Activated T-helper 1 cell treated with anti-CD3 and anti-CD28 coated beads, Interleukin-2, amount 50 U/mL, for 16 hours (primary cell): ENCODE results near the gene SPACA4.

Source experiments
- DNase-seq, 2 donors: peaks; one replicate each; pipeline ENCODE4 v3.0.0-alpha.2; 2020; ENCODE audit warnings: low read depth in 1 of 2, low spot score in 1 of 2

Gene SPACA4

GRCh38 chr19:48646722-48647216, 40.2 kb downstream of the SPACA4 start:
- no peak for DNase-seq

GRCh38 chr19:48648134-48648533, 41.6 kb downstream of the SPACA4 start:
- DNase-seq = no peak

GRCh38 chr19:48650974-48651682, 44.6 kb downstream of the SPACA4 start:
- no peak for DNase-seq

- no peak for DNase-seq
Observed at GRCh38 chr19:48651683-48652048, 45.1 kb downstream of the SPACA4 start.

GRCh38 chr19:48654299-48655059, 47.9 kb downstream of the SPACA4 start:
- DNase-seq = no peak

- no peak for DNase-seq
Observed at GRCh38 chr19:48656840-48657474, 50.4 kb downstream of the SPACA4 start.
